Prostate gland (tissue), 2 donors: Measurements from ENCODE around the gene ZSCAN10. TPM values are rescaled to one million over a fixed set of nuclear protein-coding genes. Genes with fewer than 3 reads are reported as not detected.
"Not testable (repeated sequence)": the region's sequence is repeated elsewhere in the genome, so short reads cannot be mapped to it uniquely, and the experiment has no call there.

Experiments used
- DNase-seq: peaks from one replicate; pipeline ENCODE4 v3.0.0-alpha.2; 2019; ENCODE audit warnings: low spot score
- H3K27ac ChIP-seq, 2 donors: fragments of 200-600 bp; sonication (generic); 2 replicates each; pipeline ENCODE4 v1.5.1; 2017 to 2019
- H3K27me3 ChIP-seq: fragments of 200-600 bp; sonication (generic); replicated peaks from 2 replicates; pipeline ENCODE4 v1.5.1; 2019; ENCODE audit not compliant: insufficient read depth
- H3K36me3 ChIP-seq, 2 donors: fragments of 200-600 bp; sonication (generic); 1 replicate in 1 of 2; 2 replicates in 1 of 2; pipeline versions ENCODE4 v1.5.1 to v1.8.1; 2017 to 2019
- H3K4me1 ChIP-seq: fragments of 200-600 bp; sonication (generic); replicated peaks from 2 replicates; pipeline ENCODE4 v1.5.1; 2019
- H3K4me3 ChIP-seq, 2 donors: fragments of 200-600 bp; sonication (generic); 2 replicates each; pipeline ENCODE4 v1.5.1; 2017 to 2019
- H3K9me3 ChIP-seq: fragments of 200-600 bp; sonication (generic); 2 replicates; pipeline ENCODE4 v1.5.1; 2017
- CTCF ChIP-seq, 4 experiments: fragments of 200-600 bp in 2 of 4; fragments of 450-650 bp in 2 of 4; sonication (generic) in 2 of 4; IDR thresholded peaks; 1 replicate in 3 of 4; 2 replicates in 1 of 4; pipeline ENCODE4 v1.5.1; 2016 to 2019; ENCODE audit warnings: antibody characterized with exemption in 4 of 4, mild to moderate bottlenecking in 2 of 4, moderate library complexity in 2 of 4
- POLR2A ChIP-seq: fragments of 450-650 bp; IDR thresholded peaks from one replicate; pipeline ENCODE4 v1.6.1; 2016; ENCODE audit warnings: antibody characterized with exemption, mild to moderate bottlenecking
- POLR2AphosphoS5 ChIP-seq: sonication (generic); formaldehyde crosslinking; IDR thresholded peaks from one replicate; pipeline ENCODE4 v1.6.1; 2017; ENCODE audit warnings: antibody characterized with exemption
- WGBS: methylation state at CpG from one replicate; pipeline ENCODE4 v1.1.5; 2018; 5-methylcytosine and 5-hydroxymethylcytosine counted together
- intact Hi-C: fragments of 100-400 bp; cut with DNase I; formaldehyde crosslinking; loops from one replicate; pipeline ENCODE4 v1.14.2; 2022
- total RNA-seq, 2 donors: library from RNA; depleted of rRNA; stranded (reverse); fragments of >200 nt; gene quantifications; one replicate each; pipeline ENCODE4 v1.1.0, GENCODE V29; 2016

ZSCAN10 gene
- total RNA-seq, 2 donors from 2014 or later: 0.57 TPM; not detected in 1

GRCh38 chr16:3074860-3075522, 24.1 kb downstream of the ZSCAN10 start:
- H3K27me3 ChIP-seq: no peaks in the 10 kb centered on the region
- no peak for DNase-seq
- H3K4me3 ChIP-seq: no peak overlapping the region
- TF ChIP-seq POLR2AphosphoS5: no peak
- no peak for TF ChIP-seq POLR2A
- TF ChIP-seq CTCF (IDR thresholded peaks at IDR 0.05): no peak
- no peaks in the 10 kb centered on the region for H3K9me3 ChIP-seq
- H3K4me1 ChIP-seq: no peaks in the 10 kb centered on the region
- no peaks in the 10 kb centered on the region for H3K36me3 ChIP-seq
- 54% methylated on average over 9 of the region's 9 CpGs for WGBS
- H3K27ac ChIP-seq: no peak overlapping the region
- intact Hi-C loops: no loop called here

- H3K4me3 ChIP-seq: no peak overlapping the region
- H3K9me3 ChIP-seq: no peaks in the 10 kb centered on the region
- no peaks in the 10 kb centered on the region for H3K36me3 ChIP-seq
- 91% methylated on average over 7 of the region's 7 CpGs for WGBS
- no peak for DNase-seq
- no peaks in the 10 kb centered on the region for H3K27me3 ChIP-seq
- TF ChIP-seq POLR2A (no peak), POLR2AphosphoS5 (no peak), CTCF (IDR thresholded peaks at IDR 0.05) (no peak)
- H3K27ac ChIP-seq: no peak overlapping the region
- intact Hi-C loops: no loop called here
- H3K4me1 ChIP-seq: no peaks in the 10 kb centered on the region
Measured at GRCh38 chr16:3073448-3073847, 25.6 kb downstream of the ZSCAN10 start.

- WGBS: 65% methylated on average over 5 of the region's 18 CpGs
Measured at GRCh38 chr16:3072576-3073263, 26.4 kb downstream of the ZSCAN10 start.

GRCh38 chr16:3072148-3072547, 26.9 kb downstream of the ZSCAN10 start:
- 58% methylated on average over 2 of the region's 4 CpGs for WGBS

More at GRCh38 chr16:3072576-3073263, 26.4 kb downstream of the ZSCAN10 start:
- H3K4me3 ChIP-seq, H3K4me1 ChIP-seq, DNase-seq, intact Hi-C loops, H3K36me3 ChIP-seq, H3K27ac ChIP-seq, H3K27me3 ChIP-seq, H3K9me3 ChIP-seq: not testable (repeated sequence)

GRCh38 chr16:3071655-3072054, 27.4 kb downstream of the ZSCAN10 start:
- DNase-seq: no peak
- H3K9me3 ChIP-seq: no peaks in the 10 kb centered on the region
- WGBS: 86% methylated on average over 7 of the region's 7 CpGs
- no peak overlapping the region for H3K4me3 ChIP-seq
- TF ChIP-seq CTCF (IDR thresholded peaks at IDR 0.05): no peak
- no peak for TF ChIP-seq POLR2A
- TF ChIP-seq POLR2AphosphoS5: no peak
- no peak overlapping the region for H3K27ac ChIP-seq
- intact Hi-C loops: no loop called here
- H3K4me1 ChIP-seq: no peaks in the 10 kb centered on the region
- no peaks in the 10 kb centered on the region for H3K27me3 ChIP-seq
- H3K36me3 ChIP-seq: no peaks in the 10 kb centered on the region

More at GRCh38 chr16:3072148-3072547, 26.9 kb downstream of the ZSCAN10 start:
- H3K9me3 ChIP-seq, intact Hi-C loops, H3K4me1 ChIP-seq, DNase-seq, H3K4me3 ChIP-seq, H3K27me3 ChIP-seq, H3K36me3 ChIP-seq, H3K27ac ChIP-seq: not testable (repeated sequence)
